Measurements from ENCODE around the gene WDPCP.

- no peak for TF ChIP-seq SUZ12 (IDR thresholded peaks at IDR 0.05; ENCODE audit: extremely low read depth, insufficient read depth, insufficient read length)
- no peak for TF ChIP-seq ZNF274 (IDR thresholded peaks at IDR 0.05; ENCODE audit: low read depth, low read length)
- no peak for TF ChIP-seq YY1 (IDR thresholded peaks at IDR 0.05; ENCODE audit: insufficient read depth, insufficient read length)
Observed at GRCh38 chr2:63425079-63425416, 163.2 kb downstream of the WDPCP start.
